NCI-H82 (cell line): ENCODE measurements around the gene OSGIN1.
A peak's percentile ranks its signal among the peaks of the same experiment; 100 is the strongest.

Source experiments
- DNase-seq: peaks from one replicate; lab custom pipeline; 2025; lab: John Stamatoyannopoulos, UW

The OSGIN1 gene

DNA sequence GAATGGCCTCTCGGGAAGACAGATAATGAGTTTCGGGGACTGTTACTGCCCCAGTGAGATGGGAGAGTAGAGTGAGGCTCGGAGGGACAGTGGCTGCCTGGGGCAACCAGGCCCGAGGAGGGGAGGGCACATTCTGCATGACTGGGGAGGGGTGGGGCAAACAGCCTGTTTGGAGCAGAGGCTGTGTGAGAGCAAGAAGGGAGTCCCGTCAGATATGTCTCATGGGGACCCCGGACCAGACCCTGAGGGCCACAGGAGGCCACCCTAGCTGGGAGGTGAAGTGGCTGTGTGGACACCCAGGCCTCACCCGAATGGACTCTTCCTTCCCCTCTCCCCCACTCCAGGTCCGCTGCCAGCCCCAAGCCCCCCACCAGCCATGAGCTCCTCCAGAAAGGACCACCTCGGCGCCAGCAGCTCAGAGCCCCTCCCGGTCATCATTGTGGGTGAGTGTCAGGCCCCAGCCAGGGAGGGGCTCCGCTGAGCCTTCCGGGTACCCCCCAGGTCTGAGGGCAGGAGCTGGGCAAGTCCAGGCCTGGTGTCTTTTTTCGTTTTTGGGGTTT lies 4.3 kb downstream of the OSGIN1 start:
- no peak for DNase-seq

DNA sequence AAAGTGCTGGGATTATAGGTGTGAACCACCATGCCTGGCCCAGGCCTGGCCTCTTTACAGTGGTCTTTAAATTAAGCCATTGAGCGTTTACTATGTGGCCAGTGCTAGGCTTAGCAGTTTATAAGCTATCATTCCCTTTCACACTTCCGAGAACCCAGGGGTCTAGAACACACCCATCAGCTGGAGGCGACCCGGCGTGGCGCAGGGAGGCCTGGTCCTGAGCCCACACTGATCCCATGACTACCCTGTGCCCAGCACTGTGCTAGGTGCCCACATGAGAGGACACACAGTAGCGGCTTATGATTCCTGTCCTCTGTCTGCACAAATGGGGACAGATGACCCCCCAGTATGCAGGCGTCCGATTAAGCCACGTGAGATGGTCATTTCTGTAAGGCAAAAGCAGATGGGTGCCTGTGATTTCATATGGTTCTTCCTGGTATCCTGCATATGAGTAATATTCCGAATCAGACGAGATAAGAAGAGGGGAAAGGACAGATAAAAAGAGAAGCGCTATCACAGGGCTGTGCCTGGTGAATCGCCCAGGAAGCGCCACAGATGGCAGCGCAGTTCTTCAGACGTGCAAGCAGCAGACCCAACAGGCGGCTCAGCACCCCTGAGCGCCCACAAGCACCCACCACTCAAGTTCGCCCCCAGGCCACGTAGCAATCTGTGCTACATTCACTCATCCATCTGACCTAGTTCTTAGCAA lies 5.3 kb downstream of the OSGIN1 start:
- no peak for DNase-seq

DNA sequence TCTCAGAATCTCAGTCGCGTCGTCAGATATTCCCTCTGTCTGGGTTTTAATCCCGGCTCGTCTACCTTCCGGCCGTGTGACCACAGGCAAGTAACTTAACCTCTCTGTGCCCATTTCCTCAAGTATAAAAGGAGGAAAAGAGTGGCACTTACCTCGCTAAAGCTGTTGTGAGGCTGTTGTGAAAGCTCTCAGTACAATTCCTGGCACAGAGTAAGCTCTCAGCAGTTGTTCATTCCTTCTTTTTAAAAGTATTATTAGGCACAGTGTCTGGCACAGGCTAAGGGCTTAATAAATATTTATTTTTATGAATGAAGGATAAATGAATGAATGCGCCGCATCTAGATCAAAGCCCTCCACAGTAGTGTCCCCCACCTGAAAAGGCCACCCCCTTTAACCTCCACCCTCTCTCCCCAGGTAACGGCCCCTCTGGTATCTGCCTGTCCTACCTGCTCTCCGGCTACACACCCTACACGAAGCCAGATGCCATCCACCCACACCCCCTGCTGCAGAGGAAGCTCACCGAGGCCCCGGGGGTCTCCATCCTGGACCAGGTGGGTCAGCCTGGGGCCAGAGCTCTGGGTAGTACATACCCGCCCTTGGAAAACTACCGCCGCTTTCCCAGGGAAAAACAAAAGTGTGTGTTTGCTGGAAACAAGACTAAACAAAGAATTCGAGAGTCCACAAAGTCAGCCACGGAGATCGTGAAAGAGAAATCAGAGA lies 6.0 kb downstream of the OSGIN1 start:
- DNase-seq: no peak

DNA sequence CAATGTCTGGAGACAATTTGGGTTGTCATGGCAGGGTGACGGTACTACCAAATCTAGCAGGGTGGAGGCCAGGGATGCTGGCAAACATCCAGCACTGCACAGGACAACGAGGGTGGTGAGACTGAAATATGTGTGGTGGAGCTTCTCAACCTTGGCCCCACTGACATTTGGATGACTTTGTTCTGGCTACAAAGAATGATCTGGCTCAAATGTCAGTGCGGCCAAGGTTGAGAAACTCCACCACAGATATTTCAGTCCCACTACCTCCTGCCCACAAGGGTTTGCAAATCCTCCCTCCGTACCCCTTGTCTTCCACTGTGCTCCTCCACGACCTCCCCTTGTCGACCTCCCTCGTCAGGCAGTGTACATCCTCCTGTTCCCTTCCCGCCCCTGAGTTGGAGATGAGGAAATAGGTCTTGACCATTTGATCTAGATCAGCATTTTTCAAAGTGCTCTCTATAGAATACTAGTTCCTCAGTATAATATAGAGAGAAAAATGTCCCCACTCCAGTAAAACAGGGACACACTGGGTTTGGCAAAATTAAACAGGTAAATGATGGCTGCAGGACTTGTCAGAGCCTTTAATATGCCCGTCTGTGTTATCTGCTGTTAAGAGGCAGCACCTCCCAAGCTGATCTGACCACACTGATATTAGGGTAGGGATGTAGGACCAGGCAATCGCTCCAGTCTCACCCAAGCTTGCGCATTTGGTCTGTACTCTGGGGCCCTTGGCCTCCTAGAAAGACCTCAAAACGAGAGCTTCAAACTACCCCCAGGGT lies 6.8 kb downstream of the OSGIN1 start:
- DNase-seq: no peak

DNA sequence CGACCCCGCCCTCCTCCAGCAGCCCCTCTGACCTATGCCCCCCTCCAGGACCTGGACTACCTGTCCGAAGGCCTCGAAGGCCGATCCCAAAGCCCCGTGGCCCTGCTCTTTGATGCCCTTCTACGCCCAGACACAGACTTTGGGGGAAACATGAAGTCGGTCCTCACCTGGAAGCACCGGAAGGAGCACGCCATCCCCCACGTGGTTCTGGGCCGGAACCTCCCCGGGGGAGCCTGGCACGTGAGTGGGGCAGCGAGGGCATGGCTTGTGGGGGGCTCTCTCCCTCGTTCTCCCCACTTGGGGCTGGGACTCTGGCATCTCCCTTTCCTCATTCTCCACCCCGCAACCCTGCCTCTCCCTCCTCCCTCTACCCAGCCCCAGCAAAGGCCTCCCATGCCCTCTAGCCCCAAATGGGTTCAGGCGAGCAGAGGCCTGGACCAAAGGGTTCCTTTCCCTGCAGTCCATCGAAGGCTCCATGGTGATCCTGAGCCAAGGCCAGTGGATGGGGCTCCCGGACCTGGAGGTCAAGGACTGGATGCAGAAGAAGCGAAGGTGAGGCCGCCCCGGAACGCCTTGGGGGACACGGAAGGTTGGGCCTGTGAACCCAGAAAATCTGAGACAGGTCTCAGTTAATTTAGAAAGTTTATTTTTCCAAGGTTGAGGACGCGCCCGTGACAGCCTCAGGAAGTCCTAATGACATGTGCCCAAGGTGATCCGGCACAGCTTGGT lies 7.6 kb downstream of the OSGIN1 start:
- DNase-seq: no peak

DNA sequence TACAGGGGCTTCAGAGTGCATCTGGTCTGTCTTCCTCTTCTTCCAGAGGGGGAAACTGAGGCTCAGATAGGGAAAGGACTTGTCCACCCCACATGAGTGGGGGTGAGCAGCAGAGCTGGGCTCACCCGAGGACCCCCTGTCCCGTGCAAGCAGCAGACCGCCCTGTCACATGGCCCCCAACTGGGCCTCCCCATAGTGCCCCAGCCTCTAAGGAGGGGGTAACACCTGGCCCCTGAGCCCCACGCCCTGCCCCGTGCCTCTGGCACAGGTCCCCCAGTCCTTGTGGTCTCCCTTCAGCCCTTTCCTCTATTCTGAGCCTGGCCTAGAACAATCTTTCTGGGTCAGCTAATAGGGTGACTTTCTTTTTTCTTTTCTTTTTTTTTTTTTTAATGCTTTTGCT lies 8.6 kb downstream of the OSGIN1 start:
- DNase-seq: no peak

DNA sequence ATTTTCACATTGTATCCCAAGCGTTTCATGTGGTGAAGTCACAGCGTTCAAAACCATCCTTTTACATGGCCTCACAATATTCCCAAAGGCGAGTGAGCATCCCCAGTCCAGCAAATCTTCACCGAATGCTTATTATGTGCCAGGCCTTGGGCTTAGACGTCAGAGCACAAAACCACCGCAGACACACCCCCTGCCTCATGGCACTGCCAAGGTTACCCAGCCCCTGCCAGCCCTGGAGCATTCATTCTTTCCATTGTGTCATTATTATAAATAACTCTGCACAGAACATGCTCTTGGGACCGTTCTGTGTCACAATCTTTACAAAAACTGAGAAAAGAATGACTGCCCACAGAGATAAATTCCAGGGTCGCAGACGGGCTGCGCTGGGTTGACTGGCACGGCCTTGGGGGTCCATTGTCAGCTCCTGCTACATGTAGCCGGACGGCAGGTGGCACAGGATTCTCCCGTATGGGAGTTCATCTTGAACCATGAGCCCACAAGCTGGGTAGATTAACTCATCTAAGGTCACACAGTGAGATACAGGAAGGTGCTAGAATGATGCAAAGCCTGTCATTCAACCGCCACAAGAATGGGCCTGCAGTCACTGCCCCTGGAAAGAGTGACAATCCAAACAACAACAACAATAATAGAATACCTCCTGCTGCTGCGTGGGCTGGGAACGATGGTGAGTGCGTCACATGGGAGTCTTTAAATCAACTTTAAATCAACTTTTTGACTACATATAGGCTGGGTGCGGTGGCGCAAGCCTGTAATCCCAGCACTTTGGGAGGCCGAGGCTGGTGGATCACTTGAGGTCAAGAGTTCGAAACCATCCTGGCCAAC lies 10.5 kb downstream of the OSGIN1 start:
- no peak for DNase-seq

DNA sequence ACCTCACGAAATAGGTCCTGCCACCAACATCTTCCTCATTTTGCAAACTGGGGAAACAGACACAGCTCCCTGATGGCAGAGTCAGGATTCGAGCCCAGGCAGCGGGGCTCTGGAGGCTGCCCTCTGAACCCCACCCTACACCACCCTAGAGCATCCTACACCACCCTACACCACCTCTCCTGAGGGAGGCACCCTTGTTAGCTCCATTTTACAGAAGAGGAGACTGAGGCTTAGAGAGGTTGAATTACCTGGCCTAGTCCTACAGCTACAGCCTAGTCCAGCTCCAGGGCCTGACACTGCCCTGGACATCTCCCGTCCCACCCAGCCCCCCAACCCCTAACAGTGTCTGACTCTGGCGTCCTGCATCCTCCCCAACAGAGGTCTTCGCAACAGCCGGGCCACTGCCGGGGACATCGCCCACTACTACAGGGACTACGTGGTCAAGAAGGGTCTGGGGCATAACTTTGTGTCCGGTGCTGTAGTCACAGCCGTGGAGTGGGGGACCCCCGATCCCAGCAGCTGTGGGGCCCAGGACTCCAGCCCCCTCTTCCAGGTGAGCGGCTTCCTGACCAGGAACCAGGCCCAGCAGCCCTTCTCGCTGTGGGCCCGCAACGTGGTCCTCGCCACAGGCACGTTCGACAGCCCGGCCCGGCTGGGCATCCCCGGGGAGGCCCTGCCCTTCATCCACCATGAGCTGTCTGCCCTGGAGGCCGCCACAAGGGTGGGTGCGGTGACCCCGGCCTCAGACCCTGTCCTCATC lies 11.8 kb downstream of the OSGIN1 start:
- DNase-seq: no peak

DNA sequence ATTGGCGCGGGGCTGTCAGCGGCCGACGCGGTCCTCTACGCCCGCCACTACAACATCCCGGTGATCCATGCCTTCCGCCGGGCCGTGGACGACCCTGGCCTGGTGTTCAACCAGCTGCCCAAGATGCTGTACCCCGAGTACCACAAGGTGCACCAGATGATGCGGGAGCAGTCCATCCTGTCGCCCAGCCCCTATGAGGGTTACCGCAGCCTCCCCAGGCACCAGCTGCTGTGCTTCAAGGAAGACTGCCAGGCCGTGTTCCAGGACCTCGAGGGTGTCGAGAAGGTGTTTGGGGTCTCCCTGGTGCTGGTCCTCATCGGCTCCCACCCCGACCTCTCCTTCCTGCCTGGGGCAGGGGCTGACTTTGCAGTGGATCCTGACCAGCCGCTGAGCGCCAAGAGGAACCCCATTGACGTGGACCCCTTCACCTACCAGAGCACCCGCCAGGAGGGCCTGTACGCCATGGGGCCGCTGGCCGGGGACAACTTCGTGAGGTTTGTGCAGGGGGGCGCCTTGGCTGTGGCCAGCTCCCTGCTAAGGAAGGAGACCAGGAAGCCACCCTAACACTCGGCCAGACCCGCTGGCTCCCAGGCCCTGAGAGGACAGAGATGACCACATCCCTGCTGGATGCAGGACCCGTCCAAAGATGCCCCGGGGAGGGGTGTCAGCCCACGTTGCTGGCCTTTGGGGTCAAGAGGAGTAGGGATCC lies 12.6 kb downstream of the OSGIN1 start:
- no peak for DNase-seq

DNA sequence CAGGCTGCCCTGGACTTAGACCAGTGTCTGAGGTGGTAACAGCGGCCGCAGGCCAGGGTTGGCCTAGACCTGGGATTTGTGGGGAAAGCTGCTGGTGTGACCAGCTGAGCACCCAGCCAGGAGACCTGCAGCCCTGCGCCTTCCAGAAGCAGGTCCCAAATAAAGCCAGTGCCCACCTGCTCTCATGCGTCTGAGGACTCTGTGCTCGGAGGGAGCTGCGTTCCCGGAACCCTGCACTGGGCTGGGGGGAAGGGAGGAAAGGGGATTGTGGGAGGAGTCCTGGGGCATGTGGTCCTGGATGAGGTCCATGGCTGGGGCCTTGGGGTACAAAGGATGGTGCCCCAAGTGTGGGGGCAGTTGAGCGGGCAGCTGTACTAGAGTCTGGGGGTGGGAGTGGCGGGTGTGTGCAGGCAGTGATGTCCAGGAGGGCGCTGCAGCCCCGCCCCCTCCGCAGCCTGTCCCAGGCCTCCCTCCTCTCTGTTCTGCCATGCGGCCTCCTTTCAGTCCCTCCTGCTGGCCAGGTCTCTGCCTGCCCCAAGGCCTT lies 13.2 kb downstream of the OSGIN1 start:
- DNase-seq: no peak

DNA sequence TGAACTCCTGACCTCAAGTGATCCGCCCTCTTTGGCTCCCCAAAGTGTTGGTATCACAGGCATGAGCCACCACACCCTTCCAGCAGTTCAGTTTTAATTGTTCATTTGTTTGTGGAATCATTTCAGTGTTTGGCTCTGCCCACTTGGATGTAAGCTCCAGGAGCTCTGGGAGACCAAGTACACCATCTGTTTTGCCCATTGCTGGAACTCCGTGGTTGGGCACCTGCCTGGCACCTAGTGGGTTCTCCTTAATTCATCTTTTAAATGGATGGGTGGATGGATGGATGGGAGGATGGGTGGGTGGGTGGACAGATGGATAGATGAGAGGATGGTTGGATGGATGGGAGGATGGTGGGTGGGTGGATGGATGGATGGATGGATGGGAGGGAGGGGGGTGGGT lies 14.1 kb downstream of the OSGIN1 start:
- no peak for DNase-seq

DNA sequence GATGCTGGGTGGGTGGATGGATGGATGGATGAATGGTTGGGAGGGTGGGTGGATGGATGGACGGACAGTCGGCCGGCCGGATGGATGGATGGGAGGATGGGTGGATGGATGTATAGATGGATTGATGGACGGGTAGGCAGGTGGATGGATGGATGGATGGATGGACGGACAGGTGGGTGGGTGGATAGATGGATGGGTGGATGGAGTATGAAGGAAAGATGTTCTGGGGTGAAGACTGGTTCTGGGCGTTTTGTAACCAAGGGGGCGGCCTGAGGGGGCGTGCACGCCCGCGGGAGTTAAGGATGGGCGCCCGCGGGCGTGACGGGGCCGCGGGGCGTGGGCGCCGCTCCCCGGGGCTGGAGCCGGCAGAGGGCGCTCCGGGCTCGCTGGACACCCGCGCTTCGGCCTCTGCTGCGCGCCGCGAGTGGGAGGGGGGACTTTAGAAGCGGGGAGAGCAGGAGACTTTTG lies 14.8 kb downstream of the OSGIN1 start, which contains the start of gene NECAB2:
NECAB2 (plus strand) TSS at position 407 of the 468 bp plus-strand sequence. CDS start 405 bp downstream, outside the sequence.
- peak; percentile 56 for DNase-seq

DNA sequence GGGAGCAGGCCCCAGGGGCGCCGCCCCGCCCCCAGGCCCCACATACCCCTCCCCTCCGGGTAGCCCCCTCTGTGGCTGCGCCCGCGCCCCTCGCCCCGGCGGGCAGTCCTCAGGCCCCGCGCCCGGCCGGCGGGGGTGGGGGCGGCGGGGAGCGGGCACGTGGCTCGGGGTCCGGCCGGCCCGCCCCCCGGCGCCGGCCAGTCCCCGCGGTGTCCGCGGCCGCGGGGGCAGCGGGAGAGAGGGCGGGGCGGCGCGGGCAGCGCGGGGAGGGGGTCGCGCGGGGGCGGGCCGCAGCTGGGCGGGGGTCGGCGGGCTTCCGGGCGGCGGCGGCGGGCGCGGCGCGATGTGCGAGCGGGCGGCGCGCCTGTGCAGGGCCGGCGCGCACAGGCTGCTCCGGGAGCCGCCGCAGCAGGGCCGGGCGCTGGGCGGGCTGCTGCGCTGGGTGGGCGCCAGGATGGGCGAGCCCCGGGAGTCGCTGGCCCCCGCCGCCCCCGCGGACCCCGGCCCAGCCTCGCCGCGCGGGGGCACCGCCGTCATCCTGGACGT lies 15.3 kb downstream of the OSGIN1 start:
- no peak for DNase-seq

DNA sequence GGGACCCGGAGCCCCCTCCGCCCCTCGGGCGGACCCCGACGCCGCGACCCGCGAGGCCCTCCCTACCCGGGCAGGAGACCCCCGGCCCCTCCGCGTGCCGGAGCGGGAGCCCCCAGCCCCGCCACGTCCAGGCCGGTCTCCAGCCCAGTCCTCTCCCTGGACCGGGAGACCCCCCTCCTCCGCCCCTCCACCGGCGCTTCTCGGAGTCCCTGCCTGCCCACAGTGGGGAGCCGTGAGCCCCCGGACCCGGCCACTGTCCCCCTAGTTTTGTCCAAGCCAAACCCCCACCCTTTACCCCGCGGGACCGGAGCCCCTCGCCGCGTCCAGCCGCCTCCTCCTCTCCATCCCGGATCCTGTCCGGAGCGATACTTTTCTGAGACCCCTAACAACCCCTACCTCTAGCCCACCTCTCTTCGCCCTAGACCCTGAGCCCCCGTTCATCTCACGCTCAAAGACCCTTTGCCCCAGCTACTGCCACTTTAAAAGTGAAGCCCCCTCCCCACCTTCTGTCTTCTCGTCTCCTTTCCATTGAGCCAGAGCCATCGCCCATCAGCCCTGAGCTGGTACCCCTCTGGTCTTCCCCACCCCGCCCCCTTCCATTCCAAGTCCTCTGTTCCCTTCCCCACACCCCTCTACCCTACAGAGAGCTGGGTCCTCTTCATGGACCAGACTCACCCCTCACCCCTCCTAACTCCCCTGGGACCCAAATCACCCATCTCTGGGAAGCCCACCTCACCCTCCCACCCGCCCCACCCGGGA lies 16.0 kb downstream of the OSGIN1 start:
- DNase-seq: no peak

DNA sequence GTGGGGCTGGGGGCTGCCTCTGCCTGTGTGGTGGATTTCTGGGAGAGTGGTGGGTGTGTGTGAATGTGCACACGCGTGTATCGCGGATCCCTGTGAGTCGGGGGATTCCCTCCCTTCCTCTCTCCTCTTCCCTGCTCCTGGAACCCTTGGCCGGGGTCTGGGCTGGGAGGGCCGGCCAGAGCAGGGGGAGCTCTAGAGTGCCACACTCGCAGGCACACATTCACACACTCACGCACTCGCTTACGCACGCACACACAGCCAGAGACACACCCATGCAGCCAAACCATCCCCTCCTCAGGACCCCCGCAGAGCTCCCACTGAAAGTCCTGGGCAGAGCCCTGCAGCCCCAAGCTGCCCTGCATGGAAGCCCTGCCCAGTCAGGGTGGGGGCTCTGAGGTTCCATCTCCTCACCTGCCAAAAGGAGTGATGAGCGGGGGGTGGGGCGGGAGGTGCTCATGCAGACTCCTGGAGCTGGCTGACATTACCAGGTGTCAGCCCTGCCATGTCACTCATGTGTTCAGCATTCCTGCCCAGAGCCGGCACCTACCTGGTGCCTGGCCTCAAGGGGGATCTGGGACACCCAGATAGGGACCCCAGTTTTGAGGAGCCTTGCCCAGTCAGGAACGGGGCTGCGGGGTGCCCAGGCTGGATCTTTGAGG lies 16.9 kb downstream of the OSGIN1 start:
- DNase-seq: no peak

DNA sequence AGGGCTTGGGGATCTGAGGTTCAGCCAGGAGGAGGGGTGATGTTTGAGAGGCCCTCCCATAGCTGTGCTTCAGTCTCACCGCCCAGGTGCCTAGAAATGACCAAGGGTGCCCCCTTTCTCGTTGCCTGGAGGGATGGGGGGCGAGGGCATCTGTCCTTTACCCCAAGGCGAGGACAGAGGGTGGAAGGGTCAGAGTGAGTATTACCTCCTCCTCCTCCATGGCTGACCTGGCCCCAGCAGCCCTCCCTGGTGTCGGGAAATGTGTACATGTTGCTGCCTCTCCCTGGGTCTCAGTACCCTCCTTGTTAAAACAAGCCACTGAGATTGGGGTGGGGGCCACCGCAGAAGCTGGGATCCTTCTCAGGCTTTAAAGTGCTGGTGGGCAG lies 17.4 kb downstream of the OSGIN1 start:
- DNase-seq: no peak
